Fibroblast of lung (primary cell): ENCODE results near the gene PRRG2.

Experiments
- EZH2 ChIP-seq: IDR thresholded peaks from 2 replicates; pipeline ENCODE4 v1.5.1; 2012; ENCODE audit warnings: low read length, control low read depth, mild to moderate bottlenecking; ENCODE audit errors: missing control alignments
- TF ChIP-seq, protein P1 (sequence below), 2 donors: IDR thresholded peaks in 1 of 2; conservative IDR thresholded peaks in 1 of 2; 1 replicate in 1 of 2; 2 replicates in 1 of 2; pipeline ENCODE4 v1.5.1; 2011 to 2012; ENCODE audit warnings: low read length in 2 of 2, control low read depth in 1 of 2, inconsistent platforms in 1 of 2, low read depth in 1 of 2, mild to moderate bottlenecking in 1 of 2

DNA sequence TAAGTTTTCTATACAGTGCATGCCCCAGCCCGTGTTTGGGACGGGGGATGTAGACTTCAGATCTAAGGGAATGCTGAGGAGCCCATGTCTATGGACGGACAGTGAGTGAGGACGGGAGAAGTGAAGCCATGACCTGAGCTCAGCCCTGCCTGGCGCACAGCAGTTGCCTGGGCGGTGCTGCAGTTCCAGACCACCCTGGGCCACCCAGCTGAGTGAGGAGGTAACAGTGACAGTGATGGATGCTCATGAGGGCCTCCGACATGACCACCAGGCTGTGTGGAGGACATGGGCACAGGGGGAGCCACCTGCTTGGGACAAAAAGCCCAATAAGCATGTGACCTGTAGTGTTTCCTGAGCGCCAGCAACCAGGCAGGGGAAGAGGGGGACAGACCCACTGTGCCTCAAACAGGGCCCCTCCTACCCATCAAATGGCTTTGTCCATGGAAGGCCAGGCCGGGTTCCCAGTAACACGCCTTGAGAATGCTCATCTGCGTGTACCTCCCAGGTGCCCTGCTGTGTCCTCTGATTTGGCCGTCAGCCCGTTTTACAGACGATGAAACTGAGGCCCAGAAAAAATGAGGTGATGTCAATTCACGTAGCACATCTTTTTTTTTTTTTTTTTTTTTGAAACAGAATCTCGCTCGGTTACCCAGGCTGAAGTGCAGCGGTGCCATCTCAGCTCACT lies 23.3 kb upstream of the PRRG2 start:
- TF ChIP-seq, protein P1, sequence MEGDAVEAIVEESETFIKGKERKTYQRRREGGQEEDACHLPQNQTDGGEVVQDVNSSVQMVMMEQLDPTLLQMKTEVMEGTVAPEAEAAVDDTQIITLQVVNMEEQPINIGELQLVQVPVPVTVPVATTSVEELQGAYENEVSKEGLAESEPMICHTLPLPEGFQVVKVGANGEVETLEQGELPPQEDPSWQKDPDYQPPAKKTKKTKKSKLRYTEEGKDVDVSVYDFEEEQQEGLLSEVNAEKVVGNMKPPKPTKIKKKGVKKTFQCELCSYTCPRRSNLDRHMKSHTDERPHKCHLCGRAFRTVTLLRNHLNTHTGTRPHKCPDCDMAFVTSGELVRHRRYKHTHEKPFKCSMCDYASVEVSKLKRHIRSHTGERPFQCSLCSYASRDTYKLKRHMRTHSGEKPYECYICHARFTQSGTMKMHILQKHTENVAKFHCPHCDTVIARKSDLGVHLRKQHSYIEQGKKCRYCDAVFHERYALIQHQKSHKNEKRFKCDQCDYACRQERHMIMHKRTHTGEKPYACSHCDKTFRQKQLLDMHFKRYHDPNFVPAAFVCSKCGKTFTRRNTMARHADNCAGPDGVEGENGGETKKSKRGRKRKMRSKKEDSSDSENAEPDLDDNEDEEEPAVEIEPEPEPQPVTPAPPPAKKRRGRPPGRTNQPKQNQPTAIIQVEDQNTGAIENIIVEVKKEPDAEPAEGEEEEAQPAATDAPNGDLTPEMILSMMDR (conservative IDR thresholded peaks at IDR 0.05 in 1 of 2, IDR thresholded peaks at IDR 0.05 in 1 of 2; ENCODE audit: low read depth in 1 of 2, low read length in 2 of 2): no peak
- no peak for TF ChIP-seq EZH2
